Upper lobe of left lung (tissue), 6 donors: ENCODE results near the gene RPP25. TPM values are rescaled to one million over a fixed set of nuclear protein-coding genes. Genes with fewer than 3 reads are reported as not detected.

Experiments
- ATAC-seq, 2 donors: fragments of 200-7000 bp; cut with Tn5 transposase; one replicate each; pipeline ENCODE4 v1.9.1; 2022; ENCODE audit warnings: mild to moderate bottlenecking in 2 of 2, moderate library complexity in 2 of 2; ENCODE audit not compliant: low FRiP score in 2 of 2
- DNase-seq, 2 donors: peaks; one replicate each; pipeline ENCODE4 v3.0.0-alpha.2; 2019 to 2020
- H3K27ac ChIP-seq, 4 donors: fragments of 200-600 bp; sonication (generic); one replicate each; pipeline ENCODE4 v1.5.1; 2016 to 2019
- H3K27me3 ChIP-seq, 4 donors: fragments of 200-600 bp; sonication (generic); one replicate each; pipeline ENCODE4 v1.5.1; 2017 to 2019
- H3K36me3 ChIP-seq, 4 donors: fragments of 200-600 bp; sonication (generic); one replicate each; pipeline ENCODE4 v1.5.1; 2016 to 2019
- H3K4me1 ChIP-seq, 4 donors: fragments of 200-600 bp; sonication (generic); one replicate each; pipeline ENCODE4 v1.5.1; 2018 to 2019
- H3K4me3 ChIP-seq, 4 donors: fragments of 200-600 bp; sonication (generic); one replicate each; pipeline ENCODE4 v1.5.1; 2017 to 2019; ENCODE audit warnings: mild to moderate bottlenecking in 2 of 4, moderate library complexity in 1 of 4
- H3K9me3 ChIP-seq, 4 donors: fragments of 200-600 bp; sonication (generic); one replicate each; pipeline ENCODE4 v1.5.1; 2018 to 2019
- CTCF ChIP-seq, 6 experiments: fragments of 450-650 bp in 4 of 6; fragments of 200-600 bp in 2 of 6; sonication (generic) in 2 of 6; IDR thresholded peaks; one replicate each; pipeline ENCODE4 v1.5.1; 2016 to 2019; ENCODE audit warnings: antibody characterized with exemption in 6 of 6
- EP300 ChIP-seq, 4 donors: sonication (generic); formaldehyde crosslinking; IDR thresholded peaks; one replicate each; pipeline ENCODE4 v1.5.1; 2017; ENCODE audit warnings: antibody characterized with exemption in 4 of 4, control low read depth in 2 of 4
- POLR2A ChIP-seq, 4 donors: fragments of 450-650 bp; IDR thresholded peaks; one replicate each; pipeline ENCODE4 v1.5.1; 2016 to 2017; ENCODE audit warnings: antibody characterized with exemption in 4 of 4, mild to moderate bottlenecking in 2 of 4
- POLR2AphosphoS5 ChIP-seq, 2 donors: sonication (generic); formaldehyde crosslinking; IDR thresholded peaks; one replicate each; pipeline ENCODE4 v1.5.1; 2017; ENCODE audit warnings: antibody characterized with exemption in 2 of 2
- WGBS, 2 donors: methylation state at CpG; one replicate each; pipeline ENCODE4 v1.1.5; 2017 to 2018; 5-methylcytosine and 5-hydroxymethylcytosine counted together
- small RNA-seq, 4 donors: library from RNA; depleted of rRNA; stranded (forward); fragments of <200 nt; gene quantifications; one replicate each; pipeline ENCODE3, GENCODE V24; 2016
- total RNA-seq, 6 donors: library from RNA; depleted of rRNA in 4 of 6; stranded (reverse); fragments of >200 nt in 4 of 6; gene quantifications; one replicate each; pipeline versions ENCODE4 v1.1.0 to v1.2.1, GENCODE V29; 2016 to 2021
- donor health status: DM: no; HTN: no; CAD: no; lungs with moderate emphysema.
- donor health status: DM: no; HTN: yes; CAD: no; lungs with severe emphysema.

RPP25 gene
- total RNA-seq, 6 donors from 2014 or later = 9.4 to 28.4 (median 19.2) TPM

GRCh38 chr15:74913041-74913440, 43.5 kb downstream of the RPP25 start:
- TF ChIP-seq POLR2A (IDR thresholded peaks at IDR 0.05) (no peak), POLR2AphosphoS5 (IDR thresholded peaks at IDR 0.05) (no peak), CTCF (IDR thresholded peaks at IDR 0.05) (no peak), EP300 (IDR thresholded peaks at IDR 0.05) (no peak)
- no peak for DNase-seq
- Histone ChIP-seq H3K4me3 (no peak overlapping the region), H3K27me3 (no peaks in the 10 kb centered on the region), H3K27ac (no peak overlapping the region), H3K36me3 (peaks cover 2 to 63% (median 54%) of the 10 kb centered on the region in 4 donors), H3K4me1 (no peaks in the 10 kb centered on the region), H3K9me3 (no peaks in the 10 kb centered on the region)
- 91 to 93% methylated on average over 9 of the region's 9 CpGs for WGBS, 2 donors
- ATAC-seq = no peak

- WGBS, 2 donors = 91 to 96% methylated on average over 4 of the region's 4 CpGs
- H3K36me3 ChIP-seq = peaks cover 4 to 42% (median 25%) of the 10 kb centered on the region in 4 donors
- H3K4me1 ChIP-seq = peaks cover 14 to 26% (median 19%) of the 10 kb centered on the region in 4 donors
- ATAC-seq (no peak), DNase-seq (no peak)
- no peak overlapping the region for H3K4me3 ChIP-seq
- no peak overlapping the region for H3K27ac ChIP-seq
- H3K27me3 ChIP-seq = no peaks in the 10 kb centered on the region
- H3K9me3 ChIP-seq = no peaks in the 10 kb centered on the region
- TF ChIP-seq POLR2A (IDR thresholded peaks at IDR 0.05) (no peak), POLR2AphosphoS5 (IDR thresholded peaks at IDR 0.05) (no peak), CTCF (IDR thresholded peaks at IDR 0.05) (no peak), EP300 (IDR thresholded peaks at IDR 0.05) (no peak)
These were observed 47.9 kb downstream of the RPP25 start for GRCh38 chr15:74908635-74909034.

GRCh38 chr15:74907163-74907870, 49.3 kb downstream of the RPP25 start:
- ATAC-seq = peak in 1 of 2 donors; percentile 8
- peaks cover 4 to 40% (median 24%) of the 10 kb centered on the region in 4 donors for H3K36me3 ChIP-seq
- H3K4me3 ChIP-seq = peak overlapping the region; percentile 87 to 96 (median 90)
- H3K4me1 ChIP-seq = peaks cover 14 to 26% (median 21%) of the 10 kb centered on the region in 4 donors
- H3K9me3 ChIP-seq = no peaks in the 10 kb centered on the region
- H3K27me3 ChIP-seq = no peaks in the 10 kb centered on the region
- no peak for TF ChIP-seq POLR2A (IDR thresholded peaks at IDR 0.05)
- WGBS, 2 donors = 46 to 47% methylated on average over 8 of the region's 8 CpGs
- no peak for DNase-seq
- peak overlapping the region; percentile 91 to 98 (median 94) for H3K27ac ChIP-seq

GRCh38 chr15:74906450-74907162, 50.0 kb downstream of the RPP25 start, which contains the start of gene FAM219B:
Gene FAM219B (minus strand): TSS chr15:74906851. CDS start chr15:74906800, 51 bp downstream.
- 0% methylated on average over 7 to 53 of the region's 74 CpGs for WGBS, 2 donors
- ATAC-seq = peak; percentile 95 to 98
- peaks cover 4 to 39% (median 22%) of the 10 kb centered on the region in 4 donors for H3K36me3 ChIP-seq
- DNase-seq = peak; percentile 95 to 96
- peak within 1 kb of the TSS; percentile 87 to 96 (median 90) for H3K4me3 ChIP-seq
- H3K27me3 ChIP-seq = no peaks in the 10 kb centered on the region
- no peaks in the 10 kb centered on the region for H3K9me3 ChIP-seq
- peaks cover 19 to 33% (median 25%) of the 10 kb centered on the region in 4 donors for H3K4me1 ChIP-seq
- TF ChIP-seq EP300 (IDR thresholded peaks at IDR 0.05) (no peak), POLR2AphosphoS5 (IDR thresholded peaks at IDR 0.05) (peak in 1 of 2 donors; percentile 88), CTCF (IDR thresholded peaks at IDR 0.05) (peak in 1 of 6 experiments; percentile 23), POLR2A (IDR thresholded peaks at IDR 0.05) (peak; percentile 4 to 90 (median 82))
- H3K27ac ChIP-seq = peak within 1 kb of the TSS; percentile 91 to 98 (median 94)

- Histone ChIP-seq H3K36me3 (peaks cover 4 to 36% (median 22%) of the 10 kb centered on the region in 4 donors), H3K9me3 (no peaks in the 10 kb centered on the region), H3K27me3 (no peaks in the 10 kb centered on the region), H3K4me1 (peaks cover 23 to 38% (median 29%) of the 10 kb centered on the region in 4 donors), H3K4me3 (peak overlapping the region; percentile 87 to 96 (median 90)), H3K27ac (peak overlapping the region; percentile 91 to 98 (median 94))
- 0 to 2% methylated on average over 7 to 16 of the region's 20 CpGs for WGBS, 2 donors
- TF ChIP-seq POLR2AphosphoS5 (IDR thresholded peaks at IDR 0.05) = no peak
- DNase-seq = peak in 1 of 2 donors; percentile 51
- ATAC-seq = peak; percentile 27 to 51
These were observed 50.5 kb downstream of the RPP25 start for GRCh38 chr15:74906067-74906449.

Small RNA genes lying within 50 kb of the gene (small RNA-seq; reads per million reads assigned to genes)
- 0 reads per million in 4 donors for gene RF00019

Other genes starting within 250 kb of the RPP25 start
- 1 to 10 TPM in 2 of 6 donors, under 1 TPM in 3, not detected in 1; 0.46 to 6.1 (median 0.92) TPM for gene CYP1A1, start 231.2 kb downstream of the RPP25 start, total RNA-seq
- gene CYP1A2, start 207.9 kb downstream of the RPP25 start, total RNA-seq = under 1 TPM in 2 of 6 donors, not detected in 4; 0.15 to 0.80 TPM
- 100 to 1,000 TPM in 1 of 6 donors, 10 to 100 TPM in 5; 32.7 to 104 (median 64.8) TPM for gene CSK, start 174.7 kb downstream of the RPP25 start, total RNA-seq
- 1 to 10 TPM in 1 of 6 donors, not detected in 5; 1.0 TPM for gene LMAN1L, start 143.9 kb downstream of the RPP25 start, total RNA-seq
- not detected for gene CPLX3, start 130.1 kb downstream of the RPP25 start, total RNA-seq
- 100 to 1,000 TPM in 1 of 6 donors, 10 to 100 TPM in 5; 40.6 to 158 (median 65.0) TPM for gene ULK3, start 113.6 kb downstream of the RPP25 start, total RNA-seq
- 100 to 1,000 TPM in 5 of 6 donors, 10 to 100 TPM in 1; 82.8 to 155 (median 130) TPM for gene SCAMP2, start 83.4 kb downstream of the RPP25 start, total RNA-seq
- gene MPI, start 66.7 kb downstream of the RPP25 start, total RNA-seq = 10 to 100 TPM; 21.0 to 40.6 (median 30.2) TPM
- 100 to 1,000 TPM in 1 of 6 donors, 10 to 100 TPM in 5; 49.3 to 122 (median 71.5) TPM for gene FAM219B, start 49.9 kb downstream of the RPP25 start, total RNA-seq
- gene COX5A, start 18.7 kb downstream of the RPP25 start, total RNA-seq = 100 to 1,000 TPM in 2 of 6 donors, 10 to 100 TPM in 4; 50.9 to 168 (median 93.0) TPM
- gene SCAMP5, start 38.8 kb upstream of the RPP25 start, total RNA-seq = 10 to 100 TPM in 1 of 6 donors, 1 to 10 TPM in 5; 1.0 to 12.3 (median 3.0) TPM
- gene PPCDC, start 66.8 kb upstream of the RPP25 start, total RNA-seq = 10 to 100 TPM in 4 of 6 donors, 1 to 10 TPM in 2; 8.2 to 21.0 (median 12.6) TPM
- gene C15orf39, start 245.1 kb upstream of the RPP25 start, total RNA-seq = 10 to 100 TPM; 25.4 to 44.6 (median 37.5) TPM